ENCODE data around the gene RNF220. TPM values are rescaled to one million over a fixed set of nuclear protein-coding genes. Genes with fewer than 3 reads are reported as not detected.
"Not testable (repeated sequence)": the region's sequence is repeated elsewhere in the genome, so short reads cannot be mapped to it uniquely, and the experiment has no call there.

The RNF220 gene
- polyA plus RNA-seq, 1 donor from 2014 or later = 142 TPM

DNA sequence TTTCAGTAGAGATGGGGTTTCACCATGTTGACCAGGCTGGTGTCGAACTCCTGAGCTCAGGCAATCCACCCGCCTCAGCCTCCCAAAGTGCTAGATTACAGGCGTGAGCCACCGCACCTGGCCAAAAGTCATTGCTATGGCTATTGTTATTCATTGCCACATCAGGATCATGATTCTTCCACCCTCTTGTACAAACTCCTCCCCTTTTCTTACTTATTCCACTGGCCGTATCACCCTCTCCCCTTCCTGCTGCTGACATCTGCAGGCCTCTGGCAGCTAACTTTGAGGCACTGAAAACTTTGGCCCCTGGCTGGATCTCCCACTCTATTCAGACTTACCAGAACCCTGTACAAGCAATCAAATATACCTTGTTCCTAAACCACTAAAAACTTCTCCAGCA, 258.4 kb downstream of the RNF220 start:
- no peaks in the 10 kb centered on the region for H3K27me3 ChIP-seq (ENCODE audit: insufficient read depth, low read depth, low read length)
- no peaks in the 10 kb centered on the region for H4K20me1 ChIP-seq (ENCODE audit: insufficient read depth)
- H3K4me2 ChIP-seq (ENCODE audit: low read length) = no peak overlapping the region
- no peaks in the 10 kb centered on the region for H3K9me3 ChIP-seq (ENCODE audit: low read length)
- H3K4me3 ChIP-seq (ENCODE audit: low read length) = no peak overlapping the region
- TF ChIP-seq SMC3 (conservative IDR thresholded peaks at IDR 0.05; ENCODE audit: poor library complexity) = no peak
- TF ChIP-seq, protein P1, sequence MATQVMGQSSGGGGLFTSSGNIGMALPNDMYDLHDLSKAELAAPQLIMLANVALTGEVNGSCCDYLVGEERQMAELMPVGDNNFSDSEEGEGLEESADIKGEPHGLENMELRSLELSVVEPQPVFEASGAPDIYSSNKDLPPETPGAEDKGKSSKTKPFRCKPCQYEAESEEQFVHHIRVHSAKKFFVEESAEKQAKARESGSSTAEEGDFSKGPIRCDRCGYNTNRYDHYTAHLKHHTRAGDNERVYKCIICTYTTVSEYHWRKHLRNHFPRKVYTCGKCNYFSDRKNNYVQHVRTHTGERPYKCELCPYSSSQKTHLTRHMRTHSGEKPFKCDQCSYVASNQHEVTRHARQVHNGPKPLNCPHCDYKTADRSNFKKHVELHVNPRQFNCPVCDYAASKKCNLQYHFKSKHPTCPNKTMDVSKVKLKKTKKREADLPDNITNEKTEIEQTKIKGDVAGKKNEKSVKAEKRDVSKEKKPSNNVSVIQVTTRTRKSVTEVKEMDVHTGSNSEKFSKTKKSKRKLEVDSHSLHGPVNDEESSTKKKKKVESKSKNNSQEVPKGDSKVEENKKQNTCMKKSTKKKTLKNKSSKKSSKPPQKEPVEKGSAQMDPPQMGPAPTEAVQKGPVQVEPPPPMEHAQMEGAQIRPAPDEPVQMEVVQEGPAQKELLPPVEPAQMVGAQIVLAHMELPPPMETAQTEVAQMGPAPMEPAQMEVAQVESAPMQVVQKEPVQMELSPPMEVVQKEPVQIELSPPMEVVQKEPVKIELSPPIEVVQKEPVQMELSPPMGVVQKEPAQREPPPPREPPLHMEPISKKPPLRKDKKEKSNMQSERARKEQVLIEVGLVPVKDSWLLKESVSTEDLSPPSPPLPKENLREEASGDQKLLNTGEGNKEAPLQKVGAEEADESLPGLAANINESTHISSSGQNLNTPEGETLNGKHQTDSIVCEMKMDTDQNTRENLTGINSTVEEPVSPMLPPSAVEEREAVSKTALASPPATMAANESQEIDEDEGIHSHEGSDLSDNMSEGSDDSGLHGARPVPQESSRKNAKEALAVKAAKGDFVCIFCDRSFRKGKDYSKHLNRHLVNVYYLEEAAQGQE (IDR thresholded peaks at IDR 0.05; ENCODE audit: borderline replicate concordance) = no peak
- TF ChIP-seq EZH2 (IDR thresholded peaks at IDR 0.05; ENCODE audit: borderline replicate concordance, insufficient read depth, low read length, poor library complexity, severe bottlenecking) = no peak
- TF ChIP-seq, protein P2, sequence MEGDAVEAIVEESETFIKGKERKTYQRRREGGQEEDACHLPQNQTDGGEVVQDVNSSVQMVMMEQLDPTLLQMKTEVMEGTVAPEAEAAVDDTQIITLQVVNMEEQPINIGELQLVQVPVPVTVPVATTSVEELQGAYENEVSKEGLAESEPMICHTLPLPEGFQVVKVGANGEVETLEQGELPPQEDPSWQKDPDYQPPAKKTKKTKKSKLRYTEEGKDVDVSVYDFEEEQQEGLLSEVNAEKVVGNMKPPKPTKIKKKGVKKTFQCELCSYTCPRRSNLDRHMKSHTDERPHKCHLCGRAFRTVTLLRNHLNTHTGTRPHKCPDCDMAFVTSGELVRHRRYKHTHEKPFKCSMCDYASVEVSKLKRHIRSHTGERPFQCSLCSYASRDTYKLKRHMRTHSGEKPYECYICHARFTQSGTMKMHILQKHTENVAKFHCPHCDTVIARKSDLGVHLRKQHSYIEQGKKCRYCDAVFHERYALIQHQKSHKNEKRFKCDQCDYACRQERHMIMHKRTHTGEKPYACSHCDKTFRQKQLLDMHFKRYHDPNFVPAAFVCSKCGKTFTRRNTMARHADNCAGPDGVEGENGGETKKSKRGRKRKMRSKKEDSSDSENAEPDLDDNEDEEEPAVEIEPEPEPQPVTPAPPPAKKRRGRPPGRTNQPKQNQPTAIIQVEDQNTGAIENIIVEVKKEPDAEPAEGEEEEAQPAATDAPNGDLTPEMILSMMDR (IDR thresholded peaks at IDR 0.05; ENCODE audit: poor library complexity, severe bottlenecking) = no peak
- TF ChIP-seq TAF1 (IDR thresholded peaks at IDR 0.05; ENCODE audit: low read depth) = no peak
- no peak for TF ChIP-seq EP300 (conservative IDR thresholded peaks at IDR 0.05; ENCODE audit: poor library complexity, severe bottlenecking)
- no peak for TF ChIP-seq MXI1 (conservative IDR thresholded peaks at IDR 0.05; ENCODE audit: poor library complexity, severe bottlenecking)
- TF ChIP-seq RAD21 (conservative IDR thresholded peaks at IDR 0.05) = no peak
- TF ChIP-seq POLR2AphosphoS5 (IDR thresholded peaks at IDR 0.05) = no peak
- no peaks in the 10 kb centered on the region for H3K9me2 ChIP-seq (ENCODE audit: insufficient read depth, low read length)
- no peaks in the 10 kb centered on the region for H3F3A ChIP-seq (ENCODE audit: insufficient read depth, low read length, poor library complexity, severe bottlenecking)
- no peaks in the 10 kb centered on the region for H3K36me3 ChIP-seq (ENCODE audit: insufficient read depth, low read length)
- no peak overlapping the region for H3K27ac ChIP-seq (ENCODE audit: low read length)
- H3K9ac ChIP-seq (ENCODE audit: low read length) = no peak overlapping the region
- no peaks in the 10 kb centered on the region for H3K79me2 ChIP-seq (replicated peaks; ENCODE audit: insufficient read depth, low read length)
- H2AFZ ChIP-seq (ENCODE audit: low read depth, low read length) = no peak overlapping the region

GRCh38 chr1:44664730-44665370, 259.8 kb downstream of the RNF220 start:
- Histone ChIP-seq H3K9me2 (ENCODE audit: insufficient read depth, low read length) (no peaks in the 10 kb centered on the region), H2AFZ (ENCODE audit: low read depth, low read length) (no peak overlapping the region), H3K9me3 (ENCODE audit: low read length) (no peaks in the 10 kb centered on the region), H3K27ac (ENCODE audit: low read length) (no peak overlapping the region), H3K4me3 (ENCODE audit: low read length) (no peak overlapping the region), H3F3A (ENCODE audit: insufficient read depth, low read length, poor library complexity, severe bottlenecking) (no peaks in the 10 kb centered on the region), H3K79me2 (replicated peaks; ENCODE audit: insufficient read depth, low read length) (no peaks in the 10 kb centered on the region), H3K4me2 (ENCODE audit: low read length) (no peak overlapping the region), H3K9ac (ENCODE audit: low read length) (no peak overlapping the region), H4K20me1 (ENCODE audit: insufficient read depth) (no peaks in the 10 kb centered on the region), H3K36me3 (ENCODE audit: insufficient read depth, low read length) (no peaks in the 10 kb centered on the region), H3K27me3 (ENCODE audit: insufficient read depth, low read depth, low read length) (no peaks in the 10 kb centered on the region)
- TF ChIP-seq, protein P1 (IDR thresholded peaks at IDR 0.05; ENCODE audit: borderline replicate concordance) = no peak
- TF ChIP-seq MXI1 (conservative IDR thresholded peaks at IDR 0.05; ENCODE audit: poor library complexity, severe bottlenecking) (no peak), SMC3 (conservative IDR thresholded peaks at IDR 0.05; ENCODE audit: poor library complexity) (no peak), EP300 (conservative IDR thresholded peaks at IDR 0.05; ENCODE audit: poor library complexity, severe bottlenecking) (no peak), RAD21 (conservative IDR thresholded peaks at IDR 0.05) (no peak), TAF1 (IDR thresholded peaks at IDR 0.05; ENCODE audit: low read depth) (no peak), POLR2AphosphoS5 (IDR thresholded peaks at IDR 0.05) (no peak), EZH2 (IDR thresholded peaks at IDR 0.05; ENCODE audit: borderline replicate concordance, insufficient read depth, low read length, poor library complexity, severe bottlenecking) (no peak)
- TF ChIP-seq, protein P2 (IDR thresholded peaks at IDR 0.05; ENCODE audit: poor library complexity, severe bottlenecking) = no peak

DNA sequence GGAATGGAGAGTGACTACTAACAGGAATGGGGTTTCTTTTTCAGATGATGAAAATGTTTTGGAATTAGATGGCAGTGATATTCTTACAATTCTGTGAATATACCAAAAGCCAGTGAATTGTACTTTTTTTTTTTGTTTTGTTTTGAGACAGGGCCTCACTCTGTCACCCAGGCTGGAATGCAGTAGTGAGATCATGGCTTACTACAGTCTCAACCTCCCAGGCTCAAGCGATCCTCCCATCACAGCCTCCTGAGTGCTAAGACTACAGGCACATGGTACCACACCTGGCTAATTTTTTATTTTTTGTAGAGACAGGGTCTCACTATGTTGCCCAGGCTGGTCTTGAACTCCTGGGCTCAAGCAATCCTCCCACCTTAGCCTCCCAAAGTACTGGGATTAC, 261.7 kb downstream of the RNF220 start:
- not testable (repeated sequence) for H3F3A ChIP-seq (ENCODE audit: insufficient read depth, low read length, poor library complexity, severe bottlenecking); H3K27ac ChIP-seq (ENCODE audit: low read length); H3K79me2 ChIP-seq (replicated peaks; ENCODE audit: insufficient read depth, low read length); H3K27me3 ChIP-seq (ENCODE audit: insufficient read depth, low read depth, low read length); H3K4me2 ChIP-seq (ENCODE audit: low read length); H3K9me3 ChIP-seq (ENCODE audit: low read length); H2AFZ ChIP-seq (ENCODE audit: low read depth, low read length); H4K20me1 ChIP-seq (ENCODE audit: insufficient read depth); H3K4me3 ChIP-seq (ENCODE audit: low read length); H3K36me3 ChIP-seq (ENCODE audit: insufficient read depth, low read length); H3K9ac ChIP-seq (ENCODE audit: low read length); H3K9me2 ChIP-seq (ENCODE audit: insufficient read depth, low read length)
